ENCODE measurements around the gene NKAP. TPM values are rescaled to one million over a fixed set of nuclear protein-coding genes. Genes with fewer than 3 reads are reported as not detected.
"Not testable (repeated sequence)": the region's sequence is repeated elsewhere in the genome, so short reads cannot be mapped to it uniquely, and the experiment has no call there.

NKAP gene
- total and polyA plus RNA-seq, 2 experiments from 2014 or later, result 4.8 to 10.4 TPM

- not testable (repeated sequence) for H3K9me2 ChIP-seq (ENCODE audit: insufficient read depth); H2AFZ ChIP-seq; ATAC-seq; H3K4me2 ChIP-seq; H3K36me3 Mint-ChIP-seq (ENCODE audit: low read depth); H3K4me1 Mint-ChIP-seq; H3K27me3 ChIP-seq (ENCODE audit: insufficient read depth); H3K27ac Mint-ChIP-seq; H3K27me3 Mint-ChIP-seq (ENCODE audit: insufficient read depth, low read depth, poor library complexity); H3K27ac ChIP-seq (ENCODE audit: low read depth); H3K4me3 Mint-ChIP-seq; H3K4me1 ChIP-seq (ENCODE audit: insufficient read depth); H3F3A ChIP-seq (replicated peaks; ENCODE audit: low read depth); H3K9me3 Mint-ChIP-seq; H3K36me3 ChIP-seq (ENCODE audit: insufficient read depth); H4K20me1 ChIP-seq (replicated peaks; ENCODE audit: insufficient read depth); H3K4me3 ChIP-seq; DNase-seq (ENCODE audit: low spot score); H3K79me2 ChIP-seq (replicated peaks; ENCODE audit: insufficient read depth)
Measured at GRCh38 chrX:119890626-119891025, 52.9 kb downstream of the NKAP start.

- H3K27ac Mint-ChIP-seq, result no peak overlapping the region
- peak overlapping the region; percentile 65 for H3K4me3 Mint-ChIP-seq
- H3K4me3 ChIP-seq, result peak overlapping the region; percentile 69
Measured at GRCh38 chrX:119887721-119888425, 55.7 kb downstream of the NKAP start.

More at GRCh38 chrX:119887721-119888425, 55.7 kb downstream of the NKAP start:
- Histone ChIP-seq H4K20me1 (replicated peaks; ENCODE audit: insufficient read depth) (no peaks in the 10 kb centered on the region), H3K36me3 (ENCODE audit: insufficient read depth) (no peaks in the 10 kb centered on the region), H3K27me3 (ENCODE audit: insufficient read depth) (no peaks in the 10 kb centered on the region), H3K9me2 (ENCODE audit: insufficient read depth) (no peaks in the 10 kb centered on the region), H3K27ac (ENCODE audit: low read depth) (no peak overlapping the region), H3K4me2 (peak overlapping the region; percentile 80), H3F3A (replicated peaks; ENCODE audit: low read depth) (no peaks in the 10 kb centered on the region), H3K4me1 (ENCODE audit: insufficient read depth) (no peaks in the 10 kb centered on the region), H3K79me2 (replicated peaks; ENCODE audit: insufficient read depth) (no peaks in the 10 kb centered on the region), H2AFZ (peak overlapping the region; percentile 91)
- H3K27me3 Mint-ChIP-seq (ENCODE audit: insufficient read depth, low read depth, poor library complexity), result peaks cover 2% of the 10 kb centered on the region
- H3K4me1 Mint-ChIP-seq, result no peaks in the 10 kb centered on the region
- peak; percentile 89 for DNase-seq (ENCODE audit: low spot score)
- ATAC-seq, result peak; percentile 97
- H3K36me3 Mint-ChIP-seq (ENCODE audit: low read depth), result no peaks in the 10 kb centered on the region
- H3K9me3 Mint-ChIP-seq, result no peaks in the 10 kb centered on the region
- TF ChIP-seq CTCF (conservative IDR thresholded peaks at IDR 0.05; ENCODE audit: low read depth in 2 of 2) (peak; percentile 61 to 74), ZNF462 (CRISPR knock-in tag; IDR thresholded peaks at IDR 0.05) (no peak)

All from GM23338 (cell line).